HG03457 (cell line): ENCODE measurements around the gene ZNF608.

ENCODE experiments used
- ATAC-seq: cut with Tn5 transposase; IDR thresholded peaks from one replicate; pipeline ENCODE4 v1.9.1; 2021; ENCODE audit warnings: moderate number of reproducible peaks; ENCODE audit not compliant: unreplicated experiment

Gene ZNF608

GRCh38 chr5:124720593-124720992 is 25.8 kb downstream of the ZNF608 start:
- no peak for ATAC-seq

GRCh38 chr5:124719113-124719967 is 27.1 kb downstream of the ZNF608 start:
- no peak for ATAC-seq

DNA sequence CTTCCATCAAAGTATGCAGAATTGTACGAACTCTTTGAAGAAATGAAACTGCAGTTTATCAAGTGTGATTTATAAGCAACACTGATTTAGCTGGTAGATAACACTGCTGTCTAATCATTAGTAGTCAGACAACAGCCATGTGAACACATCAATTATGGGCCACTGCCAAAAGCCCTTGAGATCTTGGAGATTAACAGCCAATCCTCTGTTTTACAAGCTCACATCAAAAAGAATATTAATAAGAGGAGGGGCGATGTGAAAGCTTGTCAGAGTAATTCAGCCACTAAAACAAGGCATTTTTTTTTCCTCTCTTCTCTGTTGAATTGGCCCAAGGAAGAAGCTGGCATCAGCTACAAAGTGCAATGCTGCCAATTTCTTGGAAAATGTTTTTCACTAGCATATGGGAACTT is 28.1 kb downstream of the ZNF608 start:
- no peak for ATAC-seq

DNA sequence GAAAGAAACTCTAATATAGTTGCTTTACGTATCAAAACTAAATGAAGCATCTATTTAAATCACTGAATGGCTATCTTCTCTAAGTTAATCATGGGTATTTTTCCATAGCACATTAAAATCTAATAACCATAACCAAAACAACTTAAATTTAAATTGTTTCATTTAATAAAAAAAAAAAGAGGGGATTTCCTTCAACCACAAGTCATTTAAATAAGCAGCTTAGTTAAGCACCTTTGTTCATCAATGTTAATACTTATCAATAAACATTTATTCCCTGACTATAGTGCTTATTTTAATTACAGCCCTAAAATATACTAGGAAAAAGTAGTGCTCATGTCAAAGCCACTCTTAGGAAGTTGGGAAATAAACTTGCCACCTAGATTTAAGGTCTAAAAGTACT is 30.3 kb downstream of the ZNF608 start:
- no peak for ATAC-seq

DNA sequence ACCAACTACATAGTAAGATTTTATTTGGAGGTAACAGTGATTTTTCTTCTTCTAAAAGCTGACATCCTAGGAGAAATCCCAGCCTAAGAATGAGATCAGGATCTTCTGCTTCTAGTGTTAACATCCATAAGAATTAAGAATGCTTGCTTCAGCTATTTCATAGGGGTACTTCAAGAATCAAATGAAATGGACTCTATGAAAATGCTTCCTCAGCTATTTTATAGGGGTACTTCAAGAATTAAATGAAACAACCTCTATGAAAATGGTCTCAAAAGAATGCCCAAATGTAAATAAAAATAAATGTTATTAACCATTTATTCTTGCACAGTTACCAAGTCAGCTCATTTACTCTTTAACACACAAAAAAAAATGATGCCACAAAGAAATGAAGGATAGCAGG is 31.5 kb downstream of the ZNF608 start:
- no peak for ATAC-seq

- ATAC-seq = no peak
These were observed 32.8 kb downstream of the ZNF608 start for GRCh38 chr5:124713595-124713994.

- no peak for ATAC-seq
These were observed 33.6 kb downstream of the ZNF608 start for GRCh38 chr5:124712731-124713305.

- ATAC-seq = no peak
These were observed 38.4 kb downstream of the ZNF608 start for GRCh38 chr5:124708086-124708485.

DNA sequence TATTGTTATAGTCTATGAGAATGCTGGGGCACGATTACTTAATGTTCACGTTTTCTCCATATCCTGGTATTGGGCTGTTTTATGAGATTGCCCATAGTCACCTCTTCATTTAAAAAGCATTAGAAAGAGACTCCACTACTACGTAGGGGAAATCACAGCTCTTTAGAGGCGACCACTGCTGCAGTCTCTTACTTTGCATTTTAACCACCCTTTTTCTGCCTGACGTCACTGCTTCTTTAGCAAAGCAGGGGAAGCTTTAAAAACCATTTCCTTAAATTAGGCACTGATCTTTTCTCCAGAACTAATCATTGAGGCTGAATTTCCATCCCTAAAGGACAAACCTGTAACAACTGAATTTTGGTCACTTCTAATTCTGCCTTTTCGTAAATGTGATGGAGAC is 38.9 kb downstream of the ZNF608 start:
- no peak for ATAC-seq

DNA sequence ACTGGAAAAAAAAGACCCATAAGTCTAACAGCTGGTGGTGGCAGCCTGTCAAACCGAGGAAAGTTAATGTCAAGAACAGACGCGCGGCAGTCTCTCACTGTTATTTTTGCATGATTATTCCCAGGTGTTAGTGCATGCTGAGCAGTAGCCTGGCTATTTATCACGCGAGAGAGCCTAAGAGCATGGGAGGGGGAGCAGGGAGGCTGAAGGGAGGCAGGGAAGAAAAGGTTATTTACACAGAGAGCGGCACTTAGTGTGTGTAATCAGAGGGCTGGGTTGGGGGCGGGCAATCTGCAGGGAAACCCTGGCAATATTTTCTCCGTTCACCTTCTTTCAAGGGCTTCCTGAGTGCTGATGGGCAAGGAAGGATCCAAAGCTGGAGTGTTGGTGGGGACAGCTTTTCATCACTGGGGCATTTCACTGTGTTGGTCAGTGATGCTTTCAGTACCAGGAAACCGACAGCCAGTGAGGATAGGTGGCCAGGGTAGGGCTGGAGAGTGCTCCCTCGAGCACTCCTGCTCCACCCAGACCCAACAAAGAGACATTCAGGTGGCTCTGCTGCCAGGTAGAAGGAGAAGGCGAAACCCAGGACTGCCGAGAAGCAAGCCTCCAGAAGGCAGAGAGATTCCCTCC is 39.6 kb downstream of the ZNF608 start:
- ATAC-seq = no peak

GRCh38 chr5:124706051-124706450 is 40.4 kb downstream of the ZNF608 start:
- no peak for ATAC-seq

DNA sequence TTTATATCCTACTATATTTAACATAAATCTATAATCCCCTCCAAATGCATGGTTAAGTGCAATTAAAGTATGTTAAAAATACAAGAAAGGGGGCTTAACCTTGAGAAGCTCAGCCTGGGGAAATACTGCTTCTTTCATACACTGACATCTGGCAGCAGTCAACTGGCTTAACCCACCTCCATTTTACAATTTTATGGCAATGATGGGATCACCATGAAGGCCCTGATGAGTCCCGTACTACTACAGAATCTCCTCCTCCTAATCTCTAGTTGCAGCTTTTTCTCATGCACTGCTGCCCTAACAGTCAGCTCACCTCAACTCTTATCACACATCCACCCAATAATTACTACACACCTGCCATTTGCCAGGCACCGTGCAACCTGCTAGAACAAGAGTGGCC is 40.9 kb downstream of the ZNF608 start:
- no peak for ATAC-seq

DNA sequence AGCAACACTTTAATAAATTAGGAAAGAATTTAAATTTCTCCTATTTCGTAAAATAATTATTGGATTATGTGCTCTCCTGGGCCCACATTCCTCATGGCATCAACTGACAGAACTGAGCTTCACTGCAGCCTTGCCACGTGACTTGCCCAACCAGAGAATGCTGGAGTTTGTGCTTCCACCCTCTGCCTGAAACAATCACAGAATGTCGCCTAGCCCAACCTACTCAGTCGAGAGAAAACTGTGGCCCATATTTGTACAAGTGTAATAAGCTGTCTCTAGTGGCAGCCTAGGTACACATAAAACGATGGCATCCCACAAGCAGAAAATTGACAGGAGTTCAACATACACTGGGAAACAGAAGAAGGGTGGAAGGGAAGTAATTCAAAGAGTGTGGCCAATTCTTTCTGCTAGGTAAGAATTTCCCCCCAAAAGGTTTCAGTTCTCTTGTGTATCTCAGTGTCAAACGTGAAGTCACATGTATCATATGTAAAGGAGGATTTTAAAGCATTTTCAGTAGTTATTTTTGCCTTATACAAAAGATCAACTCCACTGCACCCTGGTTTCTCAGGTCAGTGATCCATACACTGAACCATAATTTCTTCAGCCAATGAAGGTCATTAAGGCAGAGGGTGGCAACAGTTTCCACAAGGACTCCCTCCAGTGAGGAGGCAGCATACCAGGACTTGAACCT is 41.7 kb downstream of the ZNF608 start:
- peak; percentile 77 for ATAC-seq

DNA sequence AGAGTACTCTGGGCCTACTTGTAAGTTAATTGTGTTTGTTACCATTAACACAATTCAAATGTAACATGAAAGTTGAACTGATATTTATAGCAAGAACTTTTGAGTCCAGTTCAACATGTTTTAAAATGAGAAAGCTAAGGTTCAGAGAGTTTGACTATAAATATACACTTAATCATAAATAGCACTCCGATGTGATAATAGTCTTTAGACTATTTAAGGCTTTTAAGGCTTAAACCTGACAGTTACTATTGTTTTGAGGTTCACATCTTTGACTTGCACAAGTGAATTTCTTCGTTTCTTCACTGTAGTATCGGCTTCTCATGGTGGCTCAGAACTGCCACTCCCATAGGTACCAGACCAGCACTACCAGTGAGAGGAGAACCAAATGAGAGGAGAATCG is 42.4 kb downstream of the ZNF608 start:
- no peak for ATAC-seq

- no peak for ATAC-seq
These were observed 43.9 kb downstream of the ZNF608 start for GRCh38 chr5:124702525-124702924.

- no peak for ATAC-seq
These were observed 44.5 kb downstream of the ZNF608 start for GRCh38 chr5:124701873-124702425.

GRCh38 chr5:124701016-124701415 is 45.4 kb downstream of the ZNF608 start:
- no peak for ATAC-seq

GRCh38 chr5:124700333-124700732 is 46.1 kb downstream of the ZNF608 start:
- ATAC-seq = no peak

DNA sequence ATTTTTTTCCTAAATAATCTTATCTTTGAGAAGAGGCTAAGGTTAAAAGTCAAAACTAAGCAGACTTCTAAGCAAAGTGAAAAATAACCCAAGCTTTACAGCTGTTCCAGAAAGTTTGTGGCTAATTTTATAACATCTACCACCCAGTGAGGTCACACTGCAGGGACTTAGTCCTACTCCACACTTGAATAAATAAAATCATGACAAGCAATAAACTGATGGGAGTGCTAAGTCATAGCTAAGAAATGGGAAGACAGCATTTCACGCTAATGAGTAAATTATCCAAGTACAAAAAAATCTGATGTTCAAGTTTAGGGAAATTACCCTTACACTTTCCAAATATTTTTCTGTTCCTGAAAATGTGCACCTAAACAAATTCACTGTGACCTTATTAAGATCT is 47.7 kb downstream of the ZNF608 start:
- ATAC-seq = no peak

DNA sequence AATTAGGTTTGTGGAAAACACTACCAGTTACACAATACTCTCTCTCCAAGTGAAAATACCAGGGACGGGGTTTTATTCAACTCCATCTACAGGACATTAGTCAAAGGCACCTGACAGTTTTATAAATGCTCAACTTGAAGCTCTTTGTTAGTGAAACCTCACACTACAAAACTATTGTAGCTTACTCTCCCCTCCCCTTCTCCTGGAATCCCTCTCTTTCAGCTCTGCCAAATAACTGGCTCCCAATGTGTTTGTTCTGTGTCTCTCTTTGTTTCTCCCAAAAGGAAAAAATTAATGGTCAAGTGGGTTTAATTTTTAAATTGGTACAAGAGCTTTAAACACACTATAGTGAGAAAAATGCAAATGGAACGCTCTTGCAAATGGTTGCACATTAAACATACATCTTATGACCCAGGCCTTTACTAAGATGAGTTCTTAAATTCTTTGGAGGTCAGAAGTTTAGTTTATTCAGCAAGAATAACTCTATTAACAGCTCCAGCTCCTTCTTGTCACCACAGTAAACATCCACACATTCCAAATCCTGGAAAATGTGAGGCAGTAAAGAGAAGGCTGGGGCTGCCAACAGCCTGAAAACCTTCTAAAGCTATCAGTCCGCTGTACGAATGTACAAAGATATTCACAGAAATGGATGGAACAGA is 48.4 kb downstream of the ZNF608 start:
- ATAC-seq = no peak

DNA sequence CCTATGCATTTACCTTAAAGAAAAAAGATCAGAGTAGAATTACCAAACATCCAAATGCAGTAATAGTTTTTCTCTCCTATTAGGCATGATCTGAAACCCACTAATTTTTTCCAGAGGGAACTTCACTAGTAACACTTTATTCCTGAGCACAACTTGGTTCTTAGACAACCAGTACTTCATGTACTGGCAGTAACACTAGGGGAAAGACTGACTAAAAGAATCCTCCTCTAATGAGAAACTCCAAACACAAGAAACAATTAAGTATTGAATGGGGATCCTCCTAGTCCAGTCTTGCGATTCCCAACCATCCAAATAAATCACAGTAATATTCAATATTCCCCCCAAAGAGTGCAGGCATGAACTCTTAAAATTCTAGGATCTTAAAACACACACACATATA is 48.9 kb downstream of the ZNF608 start:
- no peak for ATAC-seq
